SKM-1 treated with dmso at 0.1 percent for 144 hours (cell line): Measurements from ENCODE around the gene PAX9.

Source experiments
- DNase-seq: peaks from one replicate; lab custom pipeline; 2025; ENCODE audit not compliant: unreplicated experiment; lab: John Stamatoyannopoulos, UW

The PAX9 gene

DNA sequence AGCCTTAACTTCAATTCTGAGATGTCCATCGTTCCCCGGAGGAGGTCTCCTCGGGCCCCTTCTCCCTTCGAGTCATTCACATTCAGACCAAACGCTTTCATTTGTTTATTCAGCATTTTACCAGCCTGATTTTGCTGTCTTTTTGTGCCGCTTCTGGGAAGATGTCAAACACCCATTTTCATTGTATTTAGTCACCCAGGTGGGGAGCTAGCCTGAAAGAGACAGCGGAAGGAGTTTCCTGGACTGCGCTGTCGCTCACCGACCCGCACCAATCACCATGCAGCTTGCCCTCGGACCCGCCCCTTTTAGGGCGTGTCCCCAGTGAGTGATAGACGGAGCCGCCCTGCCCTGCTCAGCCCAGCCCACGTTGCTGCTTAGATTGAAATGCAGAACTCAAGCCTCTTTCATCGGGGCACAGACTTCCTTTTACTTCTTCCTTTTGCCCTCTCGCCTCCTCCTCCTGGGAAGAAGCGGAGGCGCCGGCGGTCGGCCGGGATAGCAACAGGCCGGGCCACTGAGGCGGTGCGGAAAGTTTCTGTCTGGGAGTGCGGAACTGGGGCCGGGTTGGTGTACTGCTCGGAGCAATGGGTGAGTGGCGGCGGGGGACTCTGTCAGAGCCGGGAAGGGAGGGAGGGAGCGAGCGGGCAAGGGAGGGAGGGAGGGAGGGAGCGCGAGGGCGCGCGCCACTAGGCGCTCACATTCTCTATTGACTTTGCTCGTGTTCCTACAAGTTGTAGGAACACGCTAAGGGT lies at the start of gene PAX9:
TSS of gene PAX9 (plus strand) at position 355 of the 752 bp plus-strand sequence. CDS start at position 585, 230 bp downstream.
- DNase-seq, result peak; percentile 80

DNA sequence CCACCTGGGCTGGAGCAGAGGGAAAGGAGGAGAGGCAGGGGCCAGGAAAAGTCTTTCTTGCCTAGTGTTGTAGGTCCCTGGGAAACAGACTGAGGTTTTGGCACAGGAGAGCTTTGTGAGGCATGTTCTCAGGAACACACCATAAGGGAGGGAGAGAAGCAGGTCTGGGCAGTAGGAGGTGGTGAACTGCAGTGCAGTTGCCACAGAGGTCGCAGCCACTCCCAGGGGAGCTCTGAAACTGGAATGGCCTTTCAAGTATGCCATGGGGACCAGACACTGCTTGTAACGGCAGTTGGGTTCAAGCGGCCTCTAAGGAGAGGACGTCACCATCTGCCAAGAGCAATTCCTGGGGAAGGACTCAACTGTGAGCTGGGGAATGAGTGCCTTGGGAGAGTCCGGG lies 43.8 kb upstream of the PAX9 start:
- no peak for DNase-seq

DNA sequence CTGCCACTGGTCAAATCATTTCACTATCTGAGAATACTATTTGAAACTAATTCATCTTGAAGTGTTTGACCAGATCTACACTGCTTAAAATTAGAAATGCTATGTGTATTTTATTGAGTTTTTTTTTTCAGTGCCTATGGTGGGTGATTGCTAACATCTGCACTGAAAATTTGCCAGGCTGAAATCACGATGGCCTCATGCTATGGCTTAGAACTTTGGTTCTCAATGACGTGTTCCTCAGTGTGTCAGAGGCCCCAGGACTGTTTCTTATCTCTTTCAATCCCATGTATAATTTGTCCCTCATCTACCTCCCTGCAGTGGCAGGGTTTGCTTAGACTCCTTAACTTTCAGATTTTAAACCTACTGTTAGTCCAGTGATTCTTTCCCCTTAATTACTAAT lies 43.0 kb upstream of the PAX9 start:
- no peak for DNase-seq

DNA sequence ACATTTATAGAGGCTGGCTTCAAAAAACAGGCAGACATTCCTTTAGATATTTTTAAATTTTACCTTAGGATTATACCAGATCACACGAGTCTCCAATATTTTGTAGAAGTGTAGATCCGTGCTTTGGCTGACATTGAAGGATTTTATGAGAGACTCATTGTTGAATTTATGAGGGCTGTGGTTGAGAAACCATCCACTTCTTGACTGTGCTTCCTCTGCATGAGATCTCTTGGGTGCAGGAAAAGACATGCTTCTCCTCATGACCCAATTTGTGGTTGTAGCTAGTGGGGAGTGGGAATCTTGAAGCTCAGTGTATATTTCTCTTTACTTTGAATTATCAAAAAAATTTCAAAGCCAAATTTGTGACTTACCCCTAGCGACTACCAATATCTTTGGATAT lies 42.5 kb upstream of the PAX9 start:
- no peak for DNase-seq

DNA sequence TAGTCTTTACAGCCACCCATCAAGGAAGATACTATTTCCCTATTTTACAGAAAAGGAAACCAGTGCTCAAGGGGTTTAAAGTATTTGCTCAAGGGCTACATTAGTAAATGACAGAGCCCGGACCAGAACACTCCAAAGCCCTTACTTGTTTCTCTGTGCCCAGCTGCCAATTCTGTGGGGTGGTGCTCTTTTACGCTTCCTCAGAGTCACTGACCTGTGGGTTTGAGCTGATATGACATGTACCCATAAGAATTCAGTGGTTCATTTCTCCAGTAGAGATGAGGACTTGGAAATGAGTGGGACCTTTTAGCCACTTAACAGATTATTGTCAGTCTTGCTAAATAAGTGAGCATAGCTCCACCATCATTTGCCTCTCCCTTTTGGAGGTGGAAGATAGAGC lies 41.8 kb upstream of the PAX9 start:
- DNase-seq, result no peak

DNA sequence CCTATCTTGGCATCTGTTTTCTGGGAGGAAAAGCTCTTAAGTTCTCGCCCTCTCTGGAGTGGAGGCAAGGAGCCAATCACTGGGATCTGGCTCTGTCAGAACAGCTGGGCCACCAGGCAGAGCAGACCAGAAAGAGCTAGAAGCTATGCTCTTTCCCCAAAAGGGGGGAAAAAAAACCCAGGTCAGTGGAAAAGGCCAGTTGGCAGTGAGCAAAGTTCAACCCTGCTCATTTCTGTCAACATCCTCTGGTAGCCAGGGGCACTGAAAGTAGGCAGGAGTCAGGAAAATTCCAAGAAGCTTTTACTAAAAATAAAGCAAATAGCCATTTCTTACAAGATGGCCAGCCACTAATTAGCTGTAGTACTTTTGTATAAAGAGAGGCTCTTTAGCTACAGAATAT lies 36.6 kb upstream of the PAX9 start:
- no peak for DNase-seq

DNA sequence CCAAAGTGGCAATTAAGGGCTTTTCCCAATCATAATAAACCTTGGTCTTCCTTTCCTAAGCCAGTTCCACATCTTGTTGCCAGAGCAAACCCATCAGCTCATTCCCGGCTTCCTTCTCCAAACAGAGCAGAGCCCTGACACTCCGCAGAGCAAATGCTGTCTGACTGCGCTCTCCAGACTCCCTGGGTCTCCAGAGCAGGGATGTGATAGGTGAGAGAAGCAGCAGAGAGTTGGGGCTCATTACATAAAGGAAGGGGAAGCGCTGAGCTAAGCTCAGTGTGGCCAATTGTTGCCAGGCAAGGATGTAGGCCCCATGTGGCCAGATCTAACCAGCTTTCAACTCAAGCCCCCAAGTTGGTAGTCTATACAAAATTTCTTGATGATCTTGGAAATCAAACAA lies 36.2 kb upstream of the PAX9 start:
- no peak for DNase-seq

DNA sequence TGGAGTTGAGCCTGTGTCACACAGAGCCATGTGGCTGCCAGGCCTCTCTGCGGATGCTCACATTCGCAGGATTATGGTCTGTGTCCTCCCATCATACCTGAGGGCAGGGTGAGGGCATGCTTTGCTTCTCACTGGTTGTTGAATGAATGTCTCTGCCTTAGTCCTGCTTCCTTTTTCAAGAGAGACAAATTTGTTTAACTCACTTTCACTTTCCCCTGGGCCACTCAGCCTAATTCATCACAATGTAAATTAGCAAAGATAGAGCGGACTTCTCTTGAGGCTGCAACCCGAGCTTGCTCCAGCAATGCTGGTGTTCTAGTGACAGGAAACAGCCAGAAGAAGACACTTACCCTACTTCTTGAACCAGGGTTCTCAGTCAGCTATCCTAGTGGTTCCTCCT lies 35.5 kb upstream of the PAX9 start:
- DNase-seq, result no peak

DNA sequence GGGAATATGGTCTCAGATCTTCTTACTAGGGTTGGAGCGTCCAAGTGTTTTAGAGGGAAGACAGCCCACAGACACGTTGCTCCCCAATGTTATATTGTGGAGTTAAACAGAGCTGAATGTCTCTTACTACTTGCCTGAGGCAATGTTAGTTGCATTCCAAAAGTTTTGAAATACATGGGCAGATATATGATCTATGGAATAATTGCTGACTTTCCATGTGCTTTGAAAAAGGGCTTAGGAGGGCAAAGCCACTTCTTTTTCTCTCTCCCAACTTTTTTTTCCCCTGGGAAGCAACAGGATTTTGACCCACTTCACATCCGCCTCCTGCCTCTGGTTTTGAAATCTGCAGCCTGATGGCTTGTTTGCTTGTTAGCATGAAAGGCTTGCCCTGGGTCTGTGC lies 33.7 kb upstream of the PAX9 start:
- DNase-seq, result no peak

DNA sequence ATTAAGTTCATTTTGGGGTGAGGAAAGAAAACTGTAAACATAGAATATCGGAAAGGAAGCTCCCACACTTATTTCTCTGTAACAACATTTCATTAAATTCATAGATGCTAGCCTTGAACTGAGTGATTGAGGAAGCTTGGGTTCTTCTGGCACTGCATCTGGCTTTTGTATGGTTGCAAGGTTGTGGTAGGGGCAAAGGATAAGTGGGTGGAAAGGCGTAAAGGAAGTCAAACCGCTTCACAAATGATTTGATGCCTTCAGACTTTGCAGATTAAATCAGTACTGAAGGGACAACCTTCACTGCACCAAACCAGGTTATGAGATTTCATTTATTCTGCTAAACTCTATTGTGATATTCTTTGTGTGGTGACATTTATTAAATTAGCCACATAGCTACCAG lies 28.1 kb upstream of the PAX9 start:
- no peak for DNase-seq

DNA sequence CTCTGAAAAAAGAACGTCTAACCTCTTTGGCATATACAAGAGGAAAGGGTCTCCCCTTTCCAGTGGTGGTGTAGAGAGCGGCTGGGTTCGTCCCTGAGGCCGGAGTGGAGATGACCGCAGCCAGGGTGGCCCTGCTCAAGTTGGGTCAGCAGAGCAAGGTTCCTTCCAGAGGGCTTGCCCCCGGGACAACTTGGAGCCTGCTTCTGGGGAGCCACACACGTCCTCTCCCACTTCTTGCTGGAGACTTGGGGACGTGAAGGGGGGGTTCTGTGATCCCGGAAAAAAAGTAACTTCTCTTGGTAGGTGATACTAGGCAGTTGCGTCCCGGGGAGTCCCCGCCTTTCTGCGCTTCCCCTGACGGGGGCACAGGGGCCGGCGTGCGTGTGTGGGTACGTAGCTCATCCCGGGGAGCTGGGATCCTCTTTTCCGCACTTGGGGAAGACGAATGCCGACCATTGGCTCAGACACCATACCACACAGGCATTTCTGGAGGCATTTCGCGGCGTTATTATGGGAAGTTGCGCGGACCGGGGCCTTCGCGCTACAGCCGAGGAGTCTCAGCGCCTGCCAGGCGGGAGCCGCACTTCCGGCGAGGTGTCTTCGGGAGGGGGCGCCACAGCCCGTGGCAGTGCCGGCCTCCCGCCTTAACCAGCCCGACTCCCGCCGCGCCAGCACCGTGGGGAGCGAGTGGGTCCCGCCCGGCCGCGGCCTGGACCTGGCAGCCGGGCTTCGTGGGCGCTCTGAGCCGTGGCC lies 14.8 kb upstream of the PAX9 start:
- DNase-seq, result no peak

DNA sequence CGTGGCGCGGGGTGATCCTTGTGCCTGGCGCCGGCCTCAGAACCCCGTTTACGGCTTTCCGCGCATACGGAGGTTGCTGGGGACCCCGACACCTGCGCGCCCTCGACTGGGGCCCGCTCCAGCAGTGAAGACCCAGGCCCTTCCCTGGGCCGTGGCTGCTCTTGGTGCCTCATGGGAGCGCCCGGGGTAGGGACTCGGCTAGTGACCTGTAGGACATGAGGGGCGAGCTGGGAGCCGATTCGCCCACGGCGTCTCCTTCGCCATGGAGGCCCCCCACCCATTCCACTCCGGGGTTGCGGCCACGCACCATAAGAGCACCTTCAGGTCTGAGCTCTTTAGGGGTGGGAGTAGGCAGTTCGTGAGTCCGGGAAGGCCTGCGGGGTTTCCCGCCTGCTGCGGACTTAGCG lies 14.2 kb upstream of the PAX9 start:
- DNase-seq, result no peak

DNA sequence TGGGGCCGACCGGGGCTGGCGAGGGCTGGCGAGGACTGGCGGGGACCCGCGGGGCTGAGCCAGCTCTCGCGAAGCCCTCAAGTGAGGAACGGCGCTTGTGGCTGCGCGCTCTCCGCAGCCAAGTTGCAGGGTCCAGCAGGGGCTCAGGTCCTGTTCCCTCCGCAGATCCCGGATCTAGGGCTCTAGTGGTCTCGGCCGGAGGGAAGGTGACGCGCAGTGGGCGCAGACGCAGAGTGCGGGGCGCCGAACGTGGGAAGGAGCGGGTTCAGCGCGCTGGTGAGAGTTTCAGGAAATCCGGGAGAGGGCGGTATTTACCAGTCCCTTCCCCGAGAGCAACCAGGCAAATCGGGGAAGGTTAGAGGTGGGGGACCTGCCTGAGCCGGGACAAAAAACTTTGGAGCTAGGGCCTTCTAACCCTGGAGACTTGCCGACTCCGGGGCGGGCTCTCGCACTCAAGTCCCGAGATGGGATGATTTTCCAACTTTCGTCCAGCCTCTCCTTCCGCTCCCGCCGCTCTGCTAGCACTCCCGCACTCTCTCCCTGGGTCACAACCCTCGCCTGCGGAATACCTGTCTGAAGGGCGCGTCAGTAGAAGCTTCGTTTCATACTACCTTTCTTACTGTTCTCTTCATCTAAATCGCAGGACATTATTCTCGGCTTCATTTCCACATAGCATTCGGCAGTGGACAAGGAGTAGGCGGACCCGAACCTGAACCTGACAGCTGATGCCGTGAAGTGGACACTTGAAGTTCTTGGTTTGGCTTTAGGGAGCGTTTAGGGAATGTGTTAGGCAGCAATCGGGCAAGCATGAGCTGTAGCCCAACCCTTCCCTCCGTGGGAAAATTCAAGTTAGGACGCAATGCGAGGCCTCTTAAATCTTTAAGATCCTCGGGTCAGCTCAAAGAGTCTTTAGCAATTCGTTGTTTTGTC lies 13.6 kb upstream of the PAX9 start:
- no peak for DNase-seq

DNA sequence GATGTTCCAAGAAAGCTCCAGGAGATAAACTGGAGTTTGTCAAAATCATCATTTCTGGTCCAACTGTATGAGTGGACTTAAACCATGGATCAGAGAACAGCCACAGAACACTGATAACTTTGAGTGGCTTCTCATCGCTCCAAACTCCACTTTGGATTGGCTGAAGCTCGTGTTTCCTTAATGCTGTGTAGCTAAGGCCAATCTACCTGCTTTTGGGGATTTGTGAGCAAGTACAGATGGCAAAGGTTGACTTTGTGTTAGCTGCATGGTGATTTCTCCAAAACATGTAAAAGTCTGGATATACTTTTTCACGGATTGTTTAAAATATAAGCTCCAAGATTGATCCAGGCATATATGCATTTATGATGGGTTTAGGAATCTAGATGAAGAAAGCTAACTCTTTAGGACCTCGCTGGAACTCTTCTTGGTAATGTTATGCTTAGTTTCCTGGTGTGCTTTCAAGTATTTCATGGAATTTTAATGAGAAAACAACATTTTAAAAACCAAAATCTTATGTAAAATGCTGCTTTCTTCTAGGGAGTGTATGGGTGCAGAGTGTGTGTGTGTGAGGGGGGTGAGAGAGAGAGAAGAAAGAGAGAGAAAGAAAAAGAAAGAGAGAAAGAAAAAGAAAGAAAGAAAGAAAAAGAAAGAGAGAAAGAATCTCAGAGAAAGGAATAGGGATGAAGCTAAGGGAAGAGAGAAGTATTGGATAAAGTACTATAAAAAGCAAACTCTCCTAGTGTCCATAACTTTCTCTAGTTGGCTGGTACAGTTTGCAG lies 11.6 kb upstream of the PAX9 start:
- DNase-seq, result no peak

DNA sequence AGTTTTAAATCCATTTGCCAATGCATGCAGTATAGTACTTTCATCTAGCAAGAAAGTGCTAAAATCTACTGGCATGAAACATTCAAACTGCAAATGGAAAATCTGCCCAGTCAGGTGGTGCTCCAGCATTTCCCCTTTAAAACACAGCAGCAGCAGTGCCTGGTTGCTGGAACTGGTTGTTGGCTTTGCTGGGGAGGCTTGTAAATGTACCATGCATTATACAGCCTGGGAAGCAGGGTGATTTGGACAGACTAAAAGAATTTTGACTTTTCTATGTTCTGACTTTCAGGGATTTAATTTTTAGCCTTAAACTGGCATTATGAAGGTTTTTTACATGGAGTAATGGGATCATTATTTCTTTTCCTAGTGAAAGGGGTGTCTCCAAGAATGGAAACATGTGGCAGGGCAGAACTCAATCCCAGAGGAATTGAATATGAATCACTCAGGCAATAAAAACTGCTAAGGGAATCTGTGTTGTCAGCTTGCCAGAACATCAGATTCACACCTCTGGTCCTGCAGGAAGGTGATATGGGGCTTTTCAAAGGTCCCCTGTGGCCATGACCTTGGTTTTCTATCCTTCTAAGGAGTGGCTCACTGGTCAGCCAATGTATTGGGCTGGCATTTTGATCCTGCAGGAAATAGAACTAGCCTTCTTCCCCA lies 9.0 kb upstream of the PAX9 start:
- DNase-seq, result no peak

DNA sequence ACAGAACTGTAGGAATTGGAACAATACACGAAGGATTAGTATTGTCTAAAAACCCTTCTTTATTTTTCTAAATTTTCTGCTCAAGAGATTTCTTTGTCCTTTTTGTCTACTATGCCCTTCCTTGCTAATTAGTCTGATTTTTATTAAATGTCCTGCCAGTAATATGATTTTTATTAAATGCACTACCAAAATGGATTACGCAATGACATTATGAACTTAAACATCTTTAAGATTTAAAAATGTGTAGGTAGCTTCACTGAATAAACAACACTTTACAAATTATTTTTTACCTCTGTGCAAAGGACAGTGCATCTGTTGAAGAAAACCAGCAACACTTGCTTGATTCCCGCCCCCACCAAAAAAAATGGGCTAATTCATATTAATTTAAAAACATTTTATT lies 8.2 kb upstream of the PAX9 start:
- no peak for DNase-seq

DNA sequence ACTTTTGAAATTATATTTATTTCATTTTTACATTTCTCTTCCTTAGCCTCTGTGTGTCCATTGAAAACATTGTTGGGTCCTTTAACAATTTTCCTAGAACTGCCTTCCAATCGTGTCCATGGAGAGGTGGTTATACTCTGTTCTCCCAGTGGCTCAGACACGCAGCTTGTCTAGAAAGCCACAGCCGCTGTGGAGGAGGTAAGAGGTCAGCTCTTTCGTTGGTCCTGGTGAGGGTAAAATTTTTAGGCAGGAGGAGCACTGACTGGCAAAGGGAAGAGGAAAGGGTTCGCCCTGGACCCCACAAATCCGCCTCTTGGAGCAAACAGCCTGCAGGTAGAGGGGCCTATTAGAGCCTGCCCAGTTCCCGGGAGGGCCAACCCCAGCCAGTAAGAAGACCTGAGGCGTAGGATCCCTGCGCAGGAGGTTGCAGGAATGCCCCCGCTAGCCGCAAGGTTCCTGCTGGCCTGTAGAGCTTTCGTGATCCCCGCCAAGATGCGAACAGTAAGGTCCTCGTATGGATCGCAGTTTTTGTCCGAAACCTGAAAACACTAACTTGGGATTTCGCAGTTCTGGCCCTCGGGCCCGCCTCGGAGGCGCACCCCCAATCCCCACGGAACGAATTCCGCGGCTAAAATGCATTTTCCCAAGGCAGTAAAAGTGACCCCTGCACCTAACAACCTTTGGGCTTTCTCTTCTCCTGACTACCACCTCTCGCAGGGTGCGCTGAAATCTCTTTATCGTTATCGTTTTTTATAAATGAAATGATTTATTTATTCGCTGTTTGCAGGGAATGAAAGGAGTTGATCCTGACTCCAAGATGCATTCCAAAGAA lies 7.5 kb upstream of the PAX9 start:
- no peak for DNase-seq

DNA sequence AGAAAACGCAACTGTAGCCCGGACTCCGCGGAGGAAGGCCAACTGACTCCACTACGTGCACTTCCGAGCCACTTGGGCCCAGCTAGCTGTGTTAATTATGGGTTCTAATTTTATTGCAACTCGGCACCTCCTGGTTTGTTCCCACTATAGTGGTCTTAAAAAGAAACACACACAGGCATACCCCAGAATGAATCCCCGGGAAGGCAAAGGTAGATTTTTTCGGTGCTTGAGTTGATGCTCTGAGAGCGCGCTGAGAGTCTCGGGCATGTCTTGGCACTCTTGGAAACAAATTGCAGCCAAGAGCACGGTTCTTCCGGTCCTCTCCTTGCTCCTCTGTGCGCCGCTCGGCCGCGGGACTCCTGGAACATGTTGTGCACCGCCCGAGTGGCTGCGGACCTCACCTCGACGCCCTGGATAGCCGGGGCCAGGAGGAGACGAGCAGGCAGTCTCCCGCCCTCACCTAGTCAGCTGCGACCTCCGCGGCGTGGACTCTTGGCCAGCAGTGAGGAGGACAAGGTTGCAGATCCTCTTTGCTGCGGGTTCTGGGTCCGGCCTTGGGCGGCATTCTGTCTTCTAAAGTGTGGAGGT lies 6.8 kb upstream of the PAX9 start:
- DNase-seq, result no peak

DNA sequence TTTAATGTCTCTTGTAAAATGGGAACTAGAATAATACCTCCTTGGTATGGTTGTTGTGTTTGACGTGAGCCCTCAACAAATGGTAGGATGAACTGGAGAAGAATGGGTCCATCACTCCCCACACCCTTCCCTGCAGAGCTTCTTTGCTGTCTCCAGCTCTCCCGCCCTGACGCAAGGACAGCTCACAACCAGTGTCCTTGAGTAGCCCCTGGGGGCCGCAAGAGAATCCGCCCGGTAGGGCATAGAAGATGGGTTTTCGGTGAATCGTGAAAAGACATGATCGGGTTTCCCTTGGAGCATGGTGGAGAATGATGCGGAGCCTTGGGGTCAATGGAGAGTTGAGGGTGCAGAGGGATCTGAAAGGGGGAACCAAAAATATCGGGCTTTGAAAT lies 6.1 kb upstream of the PAX9 start:
- no peak for DNase-seq
